PFSK-1 (cell line): ENCODE data around the gene FUT9.

Source experiments
- POLR2AphosphoS5 ChIP-seq: IDR thresholded peaks from 2 replicates; pipeline ENCODE4 v1.6.1; 2012; ENCODE audit warnings: low read depth, mild to moderate bottlenecking, control low read depth, low read length, moderate library complexity
- SIN3A ChIP-seq: IDR thresholded peaks from 2 replicates; pipeline ENCODE4 v1.6.1; 2012; ENCODE audit warnings: mild to moderate bottlenecking, low read length, moderate library complexity, borderline replicate concordance; ENCODE audit not compliant: insufficient read depth
- TF ChIP-seq, protein P1 (sequence below), 2 experiments: IDR thresholded peaks; 2 replicates each; pipeline versions ENCODE4 v1.6.1 to v1.8.0; 2011 to 2012; ENCODE audit warnings: low read depth in 2 of 2, low read length in 2 of 2, control low read depth in 1 of 2, inconsistent platforms in 1 of 2, mild to moderate bottlenecking in 1 of 2, moderate library complexity in 1 of 2; ENCODE audit not compliant: insufficient read depth in 1 of 2

DNA sequence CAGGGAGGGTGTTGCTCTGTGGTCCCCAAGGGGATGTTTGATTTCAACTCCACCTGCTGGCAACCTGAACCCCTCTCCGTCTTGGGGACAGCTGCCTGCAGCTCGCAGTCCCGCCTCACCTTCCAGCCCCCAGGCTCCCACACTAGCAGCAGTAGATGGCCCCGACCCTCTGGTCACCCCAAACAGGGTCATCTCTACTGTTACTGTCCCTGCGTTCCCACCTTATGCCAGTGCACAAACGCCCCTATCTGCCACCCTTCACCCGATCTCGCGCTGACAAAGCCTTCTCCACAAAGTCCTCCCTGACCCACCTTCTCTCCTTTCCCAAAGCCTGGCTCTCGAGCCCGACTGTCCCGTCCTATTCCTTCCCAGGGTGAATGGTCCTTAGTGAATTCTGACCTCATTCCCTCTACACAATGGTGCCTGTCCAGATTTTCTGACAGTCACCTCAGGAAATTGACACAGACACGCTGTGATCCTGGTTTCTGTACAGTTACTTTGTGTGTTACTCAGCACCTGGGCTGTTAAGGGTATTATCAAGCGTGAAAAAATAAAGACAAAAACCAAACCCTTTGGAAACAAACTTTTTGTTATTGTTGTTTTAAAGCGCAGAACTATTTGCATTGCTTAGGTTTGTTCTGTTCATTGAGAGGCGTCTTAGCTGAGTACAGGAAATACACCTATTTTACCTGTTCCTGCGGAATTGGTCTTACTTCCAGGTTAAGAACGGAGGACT lies 728 bp downstream of the FUT9 start:
- no peak for TF ChIP-seq POLR2AphosphoS5
- TF ChIP-seq SIN3A: no peak
- TF ChIP-seq, protein P1, sequence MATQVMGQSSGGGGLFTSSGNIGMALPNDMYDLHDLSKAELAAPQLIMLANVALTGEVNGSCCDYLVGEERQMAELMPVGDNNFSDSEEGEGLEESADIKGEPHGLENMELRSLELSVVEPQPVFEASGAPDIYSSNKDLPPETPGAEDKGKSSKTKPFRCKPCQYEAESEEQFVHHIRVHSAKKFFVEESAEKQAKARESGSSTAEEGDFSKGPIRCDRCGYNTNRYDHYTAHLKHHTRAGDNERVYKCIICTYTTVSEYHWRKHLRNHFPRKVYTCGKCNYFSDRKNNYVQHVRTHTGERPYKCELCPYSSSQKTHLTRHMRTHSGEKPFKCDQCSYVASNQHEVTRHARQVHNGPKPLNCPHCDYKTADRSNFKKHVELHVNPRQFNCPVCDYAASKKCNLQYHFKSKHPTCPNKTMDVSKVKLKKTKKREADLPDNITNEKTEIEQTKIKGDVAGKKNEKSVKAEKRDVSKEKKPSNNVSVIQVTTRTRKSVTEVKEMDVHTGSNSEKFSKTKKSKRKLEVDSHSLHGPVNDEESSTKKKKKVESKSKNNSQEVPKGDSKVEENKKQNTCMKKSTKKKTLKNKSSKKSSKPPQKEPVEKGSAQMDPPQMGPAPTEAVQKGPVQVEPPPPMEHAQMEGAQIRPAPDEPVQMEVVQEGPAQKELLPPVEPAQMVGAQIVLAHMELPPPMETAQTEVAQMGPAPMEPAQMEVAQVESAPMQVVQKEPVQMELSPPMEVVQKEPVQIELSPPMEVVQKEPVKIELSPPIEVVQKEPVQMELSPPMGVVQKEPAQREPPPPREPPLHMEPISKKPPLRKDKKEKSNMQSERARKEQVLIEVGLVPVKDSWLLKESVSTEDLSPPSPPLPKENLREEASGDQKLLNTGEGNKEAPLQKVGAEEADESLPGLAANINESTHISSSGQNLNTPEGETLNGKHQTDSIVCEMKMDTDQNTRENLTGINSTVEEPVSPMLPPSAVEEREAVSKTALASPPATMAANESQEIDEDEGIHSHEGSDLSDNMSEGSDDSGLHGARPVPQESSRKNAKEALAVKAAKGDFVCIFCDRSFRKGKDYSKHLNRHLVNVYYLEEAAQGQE (IDR thresholded peaks at IDR 0.05; ENCODE audit: insufficient read depth in 1 of 2, low read depth in 2 of 2, low read length in 2 of 2): no peak
